GM19043 (cell line): ENCODE data around the gene GOLT1B.
"Not testable (repeated sequence)": the region's sequence is repeated elsewhere in the genome, so short reads cannot be mapped to it uniquely, and the experiment has no call there.

Experiments
- ATAC-seq: cut with Tn5 transposase; IDR thresholded peaks from one replicate; pipeline ENCODE4 v1.9.1; 2021; ENCODE audit warnings: low read depth; ENCODE audit not compliant: unreplicated experiment

The GOLT1B gene

DNA sequence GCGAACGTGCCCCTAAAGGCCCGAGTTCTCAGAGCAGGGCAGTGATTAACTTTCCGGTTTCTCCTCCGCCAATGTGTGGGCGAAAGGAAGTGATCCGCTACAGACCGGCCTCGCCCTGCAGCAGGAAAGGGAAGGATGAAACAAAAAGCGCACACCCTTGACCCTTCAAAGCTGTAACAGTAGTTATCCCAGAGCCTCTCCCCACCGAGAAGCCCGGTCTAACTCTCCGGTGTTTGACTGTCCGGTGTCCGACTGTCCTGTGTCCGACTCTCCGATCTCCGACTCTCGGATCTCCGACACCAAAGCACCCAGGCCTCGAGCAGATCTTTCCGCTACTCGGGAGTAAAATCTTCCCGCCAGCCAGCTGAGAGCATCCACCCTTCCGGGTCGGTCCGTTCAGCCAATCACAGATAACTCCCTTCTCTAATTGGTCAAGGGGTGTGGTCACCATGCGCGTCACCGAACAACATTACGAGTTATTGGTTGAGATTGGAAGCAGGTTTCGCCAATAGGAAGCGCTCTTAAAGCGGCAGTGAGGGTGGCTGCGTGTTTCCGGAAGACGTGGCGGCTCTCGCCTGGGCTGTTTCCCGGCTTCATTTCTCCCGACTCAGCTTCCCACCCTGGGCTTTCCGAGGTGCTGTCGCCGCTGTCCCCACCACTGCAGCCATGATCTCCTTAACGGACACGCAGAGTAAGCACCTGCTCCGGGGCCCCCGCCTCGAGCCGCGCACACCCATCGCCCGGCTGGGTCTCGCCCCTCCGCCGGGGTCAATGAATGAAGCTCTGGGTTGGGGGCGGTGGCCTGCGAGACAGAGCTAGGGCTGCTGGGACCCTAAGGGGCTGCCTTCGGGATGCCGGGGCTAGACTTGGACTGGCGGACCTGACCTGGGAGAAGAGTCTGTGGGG is at the start of gene GOLT1B, which contains the start of gene RECQL:
Gene GOLT1B (plus strand): TSS at position 532 of the 906 bp plus-strand sequence. CDS start 135 bp downstream, at position 667.
Gene RECQL (minus strand): TSS at position 378 of the 906 bp plus-strand sequence. CDS start 2,065 bp downstream, outside the sequence.
- ATAC-seq: peak; percentile 98

DNA sequence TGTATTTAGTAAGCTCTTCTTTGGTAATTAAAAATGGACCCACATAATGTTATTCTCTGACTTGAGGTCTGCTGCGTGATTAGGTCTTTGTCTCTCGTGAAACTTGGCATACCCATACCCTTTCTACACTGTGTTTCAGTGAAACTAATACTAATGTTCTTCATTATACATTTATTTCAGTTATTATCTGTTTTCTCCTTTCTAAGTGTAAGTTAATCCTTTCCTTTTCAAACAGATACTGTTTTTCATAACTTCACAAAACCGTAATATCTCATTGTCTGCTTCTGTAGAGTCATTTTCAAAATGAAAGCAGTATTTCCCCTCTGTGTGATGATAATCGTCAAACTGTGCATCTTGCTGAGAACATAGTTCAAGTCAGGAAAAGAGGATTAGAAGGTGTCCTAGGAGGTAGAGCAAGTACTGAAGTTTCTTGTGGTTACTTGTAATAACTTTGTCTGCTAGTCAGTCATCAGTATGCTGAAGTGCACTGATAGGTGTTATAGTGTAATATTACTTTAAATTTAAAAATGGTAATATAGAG is 48.2 kb upstream of the GOLT1B start:
- ATAC-seq: no peak

DNA sequence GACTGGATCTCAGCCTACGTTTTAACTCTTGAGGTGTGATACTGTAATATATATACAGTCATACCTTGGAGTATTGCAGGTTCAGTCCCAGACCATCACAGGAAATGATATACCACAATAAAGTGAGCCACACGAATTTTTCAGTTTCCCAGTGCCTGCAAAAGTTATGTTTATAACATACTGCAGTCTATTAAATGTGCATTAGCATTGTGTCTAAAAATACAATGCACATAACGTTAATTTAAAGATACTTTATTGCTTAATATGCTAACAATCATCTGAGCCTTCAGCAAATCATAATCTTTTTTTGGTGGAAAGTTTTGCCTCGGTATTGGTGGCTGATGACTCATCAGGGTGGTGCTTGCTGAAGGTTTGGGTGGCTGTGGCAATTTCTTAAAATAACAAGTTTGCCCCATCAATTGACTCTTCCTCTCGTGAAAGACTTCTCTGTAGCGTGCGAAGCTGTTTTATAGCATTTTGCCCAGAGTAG is 45.3 kb upstream of the GOLT1B start:
- no peak for ATAC-seq

- ATAC-seq: no peak
These were observed 42.1 kb upstream of the GOLT1B start for GRCh38 chr12:21459474-21459873.

DNA sequence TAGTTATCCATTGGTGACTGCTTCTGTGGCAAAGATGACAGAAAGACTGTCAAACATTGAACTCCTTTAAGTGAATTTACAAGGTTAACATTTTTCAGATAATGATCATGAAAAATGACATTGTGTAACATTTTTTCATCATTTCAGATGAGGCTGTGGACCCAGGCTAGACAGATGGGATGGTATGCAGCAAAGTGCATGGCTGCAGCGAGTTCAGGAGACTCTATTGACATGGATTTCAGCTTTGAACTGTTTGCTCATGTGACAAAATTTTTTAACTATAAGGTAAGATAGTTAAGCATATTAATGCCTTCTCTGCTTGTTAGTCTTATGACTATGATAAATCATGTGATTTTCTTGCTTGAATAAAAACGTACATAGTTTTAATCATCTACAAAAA is 34.3 kb upstream of the GOLT1B start:
- ATAC-seq: not testable (repeated sequence)

DNA sequence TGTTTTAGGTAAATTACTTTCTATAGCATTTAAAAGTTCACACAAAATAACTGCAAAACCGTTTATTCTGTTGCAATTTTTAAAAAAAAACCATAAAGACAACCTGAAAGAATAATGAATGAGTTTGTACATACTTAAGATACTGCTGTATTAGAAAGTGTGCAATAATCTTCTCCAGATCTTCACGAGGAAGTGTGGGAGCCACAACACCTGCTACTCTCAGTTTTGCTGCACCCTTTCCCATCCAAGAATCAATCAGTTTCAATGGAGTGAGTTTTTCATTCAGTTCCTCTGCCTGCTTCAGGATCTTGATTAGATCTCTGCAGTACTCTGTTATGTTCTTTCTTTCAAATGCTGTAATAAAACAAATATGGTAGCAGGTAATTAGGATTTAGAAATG is 30.3 kb upstream of the GOLT1B start:
- ATAC-seq: no peak

GRCh38 chr12:21472197-21472823 is 29.3 kb upstream of the GOLT1B start:
- no peak for ATAC-seq

DNA sequence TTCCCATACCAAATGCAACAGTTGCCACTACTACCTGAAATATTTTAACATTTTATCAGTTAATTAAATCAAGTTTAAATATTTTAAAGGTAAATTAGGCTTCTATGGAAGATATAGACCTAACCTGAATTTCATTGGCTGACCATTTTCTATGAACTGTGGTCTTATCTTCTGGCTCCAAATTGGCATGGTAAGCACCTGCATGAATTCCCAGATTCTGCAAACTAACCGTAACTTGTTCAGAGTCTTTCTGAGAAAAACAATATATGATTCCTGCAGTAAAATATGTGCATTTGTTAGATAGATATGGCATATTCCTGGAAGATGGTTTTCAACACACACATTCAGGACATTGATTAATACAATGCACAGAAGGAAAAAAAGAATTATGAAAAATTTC is 26.0 kb upstream of the GOLT1B start:
- ATAC-seq: no peak

DNA sequence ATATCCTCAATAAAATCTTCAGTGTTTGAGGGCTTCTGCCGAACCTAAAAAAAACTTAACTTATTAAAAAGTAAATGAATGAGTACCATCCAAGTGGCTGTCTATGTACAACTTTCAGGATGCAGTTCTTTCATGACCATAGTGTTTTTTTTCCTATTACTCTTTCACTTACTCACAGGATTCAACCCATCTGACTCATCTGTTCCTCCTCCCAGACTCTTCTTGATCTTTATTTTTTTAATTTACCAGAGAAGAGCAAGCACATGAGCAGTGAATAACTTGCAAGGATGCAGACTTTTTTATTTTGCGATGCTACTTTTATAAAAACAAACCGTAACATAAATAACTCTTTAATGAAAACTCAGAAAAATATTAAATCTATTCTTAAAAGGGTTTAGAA is 24.6 kb upstream of the GOLT1B start:
- ATAC-seq: no peak

DNA sequence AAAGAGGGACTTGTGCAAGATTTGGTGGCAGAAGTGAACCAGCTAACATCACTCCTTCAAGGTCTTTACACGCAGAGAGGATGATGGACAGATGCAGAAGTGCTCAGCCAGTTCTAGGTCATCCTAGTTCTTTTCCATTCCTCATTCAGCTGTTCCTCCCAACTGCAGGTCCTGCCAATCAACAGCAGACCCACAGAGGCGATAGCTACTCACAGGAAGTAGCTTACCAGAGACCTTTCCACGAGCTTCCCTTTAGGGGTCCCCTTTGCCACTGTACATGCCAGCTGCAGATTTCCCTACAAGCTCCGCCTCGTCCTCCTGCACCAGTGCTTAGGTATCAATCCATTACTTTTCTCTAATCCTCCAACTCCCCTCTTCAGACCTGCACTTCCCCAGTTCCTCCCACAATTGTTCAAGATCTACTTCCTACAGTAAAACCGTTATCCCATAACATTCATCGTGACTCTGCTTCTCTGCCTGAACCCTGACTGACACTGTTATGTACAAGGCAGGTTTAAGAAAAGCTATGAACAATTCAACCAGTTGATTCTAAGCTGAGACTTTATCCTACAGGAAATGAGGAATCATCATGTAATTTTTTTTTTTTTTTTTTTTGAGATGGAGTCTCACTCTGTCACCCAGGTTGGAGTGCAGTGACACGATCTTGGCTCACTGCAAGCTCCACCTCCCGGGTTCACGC is 22.7 kb upstream of the GOLT1B start:
- no peak for ATAC-seq

- no peak for ATAC-seq
These were observed 18.1 kb upstream of the GOLT1B start for GRCh38 chr12:21483531-21483930.

GRCh38 chr12:21485998-21486397 is 15.6 kb upstream of the GOLT1B start:
- no peak for ATAC-seq

DNA sequence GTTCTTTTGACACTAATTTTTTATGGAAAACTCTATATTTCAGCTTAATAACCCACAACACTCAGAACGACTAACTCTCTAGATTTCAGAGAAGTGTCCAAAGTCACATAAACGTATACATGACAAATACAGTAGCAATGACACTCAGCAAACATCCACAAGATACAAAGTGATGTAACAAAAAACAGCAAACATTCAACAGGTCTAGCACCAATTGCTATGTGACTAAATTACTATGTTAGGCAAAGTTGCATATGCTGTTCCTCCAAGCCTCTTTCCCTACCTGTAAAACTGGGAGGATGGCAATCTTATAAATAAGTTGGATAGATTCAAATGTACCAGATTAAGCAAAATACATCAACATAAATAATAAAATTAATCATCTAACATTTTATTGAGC is 1.8 kb upstream of the GOLT1B start:
- no peak for ATAC-seq

DNA sequence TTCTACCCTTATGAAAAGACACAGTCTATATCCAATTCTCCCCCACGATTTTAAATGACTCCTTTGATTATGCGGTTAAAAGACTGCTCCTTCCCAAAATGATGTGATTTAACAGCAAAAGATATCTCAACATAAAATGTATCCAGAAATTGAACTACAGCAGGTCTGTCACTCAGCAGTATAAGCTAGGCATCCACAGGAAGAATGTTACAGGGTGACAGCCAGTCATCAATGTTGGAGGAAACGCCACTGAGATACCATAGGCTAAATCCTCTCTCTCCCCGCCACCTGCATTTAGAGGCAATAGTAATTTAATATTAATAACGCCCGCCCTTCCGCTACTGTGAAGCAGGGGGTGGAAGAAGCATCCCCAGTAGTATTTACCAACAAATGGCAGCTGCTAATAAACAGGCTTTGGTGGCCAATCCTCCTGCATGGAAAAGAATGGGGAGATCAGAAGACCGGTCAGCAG is 767 bp upstream of the GOLT1B start:
- ATAC-seq: peak; percentile 4

GRCh38 chr12:21502164-21502496 is 541 bp downstream of the GOLT1B start:
- ATAC-seq: no peak

DNA sequence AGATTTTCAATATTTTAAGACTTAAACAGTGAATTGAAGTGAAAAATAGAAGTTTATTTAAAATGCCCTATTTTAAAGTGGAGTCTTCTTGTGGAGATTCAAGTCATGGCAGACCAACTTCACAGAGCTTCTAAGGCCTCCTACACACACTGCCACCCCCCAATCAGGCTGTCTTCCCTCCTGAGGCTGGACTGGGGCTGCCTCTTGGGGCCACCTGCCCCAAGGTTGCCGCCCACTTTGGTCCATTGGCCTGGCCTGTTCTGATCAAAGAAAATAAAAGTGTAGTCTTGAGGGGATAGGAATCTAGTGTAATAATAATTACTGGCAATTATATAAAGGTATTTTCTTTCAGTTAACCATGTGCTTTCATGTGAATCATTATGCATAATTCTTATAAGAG is 1.3 kb downstream of the GOLT1B start:
- ATAC-seq: no peak

GRCh38 chr12:21505888-21506287 is 4.3 kb downstream of the GOLT1B start:
- no peak for ATAC-seq

DNA sequence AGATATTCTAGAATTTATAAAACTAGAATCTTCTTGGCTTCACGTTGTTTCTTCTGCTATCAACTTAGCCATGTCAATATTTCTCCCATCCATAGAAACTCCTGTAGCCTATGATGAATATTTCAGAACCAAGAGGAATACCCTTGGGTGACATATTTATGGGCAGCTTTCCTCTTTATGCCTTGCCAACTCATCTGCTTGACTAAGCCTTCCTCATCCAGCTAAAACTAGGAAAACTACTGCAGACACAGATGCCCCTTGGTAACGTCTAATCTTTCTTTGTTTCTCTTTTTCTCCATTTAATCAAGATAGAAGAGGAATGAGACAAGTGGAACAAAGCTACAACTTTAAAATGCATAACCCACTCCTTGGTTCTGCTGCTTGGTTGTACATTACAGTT is 6.3 kb downstream of the GOLT1B start:
- ATAC-seq: no peak

GRCh38 chr12:21509768-21510167 is 8.2 kb downstream of the GOLT1B start:
- ATAC-seq: peak; percentile 91

GRCh38 chr12:21516281-21516680 is 14.7 kb downstream of the GOLT1B start:
- ATAC-seq: no peak

GRCh38 chr12:21518451-21518850 is 16.9 kb downstream of the GOLT1B start:
- no peak for ATAC-seq
